Stimulated activated CD8-positive, alpha-beta memory T cell treated with anti-CD3 and anti-CD28 coated beads, Interleukin-4, amount 100 ng/mL, for 24 hours (primary cell): ENCODE data around the gene NPIPB4.
"Not testable (repeated sequence)": the region's sequence is repeated elsewhere in the genome, so short reads cannot be mapped to it uniquely, and the experiment has no call there.

ENCODE experiments used
- DNase-seq: peaks from one replicate; pipeline ENCODE4 v3.0.0-alpha.2; 2020; ENCODE audit warnings: low read depth

The NPIPB4 gene

GRCh38 chr16:21857656-21858055, at the start of gene NPIPB4:
Gene NPIPB4, minus strand, starts transcription at chr16:21857756. Its CDS starts 378 bp downstream, at chr16:21857378.
- DNase-seq, result not testable (repeated sequence)

- not testable (repeated sequence) for DNase-seq
Observed at GRCh38 chr16:21898998-21899397, 41.4 kb upstream of the NPIPB4 start.

GRCh38 chr16:21881988-21882387, 24.4 kb upstream of the NPIPB4 start:
- not testable (repeated sequence) for DNase-seq

GRCh38 chr16:21837186-21837585, 20.4 kb downstream of the NPIPB4 start:
- DNase-seq, result not testable (repeated sequence)

- DNase-seq, result not testable (repeated sequence)
Observed at GRCh38 chr16:21836334-21836733, 21.2 kb downstream of the NPIPB4 start.

- DNase-seq, result not testable (repeated sequence)
Observed at GRCh38 chr16:21835747-21836146, 21.8 kb downstream of the NPIPB4 start.

- not testable (repeated sequence) for DNase-seq
Observed at GRCh38 chr16:21834211-21834610, 23.3 kb downstream of the NPIPB4 start.

- not testable (repeated sequence) for DNase-seq
Observed at GRCh38 chr16:21829929-21830328, 27.6 kb downstream of the NPIPB4 start.

GRCh38 chr16:21826067-21826706, 31.4 kb downstream of the NPIPB4 start:
- not testable (repeated sequence) for DNase-seq

GRCh38 chr16:21825526-21825925, 32.0 kb downstream of the NPIPB4 start:
- DNase-seq, result not testable (repeated sequence)

- not testable (repeated sequence) for DNase-seq
Observed at GRCh38 chr16:21823258-21823657, 34.3 kb downstream of the NPIPB4 start.

GRCh38 chr16:21820908-21821465, 36.6 kb downstream of the NPIPB4 start:
- DNase-seq, result not testable (repeated sequence)

GRCh38 chr16:21820028-21820907, 37.3 kb downstream of the NPIPB4 start:
- peak; percentile 57 for DNase-seq

GRCh38 chr16:21819617-21820016, 37.9 kb downstream of the NPIPB4 start:
- not testable (repeated sequence) for DNase-seq

GRCh38 chr16:21817012-21817411, 40.5 kb downstream of the NPIPB4 start:
- not testable (repeated sequence) for DNase-seq

GRCh38 chr16:21815694-21816093, 41.9 kb downstream of the NPIPB4 start:
- DNase-seq, result not testable (repeated sequence)

GRCh38 chr16:21802375-21802663, 55.2 kb downstream of the NPIPB4 start:
- not testable (repeated sequence) for DNase-seq

- DNase-seq, result not testable (repeated sequence)
Observed at GRCh38 chr16:21801538-21802374, 55.8 kb downstream of the NPIPB4 start.

GRCh38 chr16:21798601-21799000, 59.0 kb downstream of the NPIPB4 start:
- DNase-seq, result not testable (repeated sequence)

- DNase-seq, result not testable (repeated sequence)
Observed at GRCh38 chr16:21793310-21793709, 64.2 kb downstream of the NPIPB4 start.

- DNase-seq, result not testable (repeated sequence)
Observed at GRCh38 chr16:21790506-21790905, 67.0 kb downstream of the NPIPB4 start.
